GM23338 (cell line): Measurements from ENCODE around the gene OAS1. TPM values are rescaled to one million over a fixed set of nuclear protein-coding genes. Genes with fewer than 3 reads are reported as not detected.

ENCODE experiments used
- ATAC-seq: fragments of 200-7000 bp; cut with Tn5 transposase; 3 replicates; pipeline ENCODE4 v1.9.1; 2020
- DNase-seq: peaks from one replicate; pipeline ENCODE4 v3.0.0-alpha.2; 2015; ENCODE audit warnings: low spot score
- H2AFZ ChIP-seq: fragments of 200-600 bp; sonication (generic); 2 replicates; pipeline ENCODE4 v1.8.0; 2016; ENCODE audit warnings: antibody characterized with exemption, mild to moderate bottlenecking, moderate library complexity
- H3F3A ChIP-seq: fragments of 200-600 bp; sonication (generic); replicated peaks from 2 replicates; pipeline ENCODE4 v1.8.0; 2017; ENCODE audit warnings: antibody characterized with exemption, mixed run types, low read depth
- H3K27ac ChIP-seq: fragments of 200-600 bp; sonication (generic); 2 replicates; pipeline ENCODE4 v1.6.1; 2016; ENCODE audit warnings: low read depth
- H3K27me3 ChIP-seq: fragments of 200-600 bp; sonication (generic); 2 replicates; pipeline ENCODE4 v1.8.0; 2016; ENCODE audit warnings: mild to moderate bottlenecking, mixed run types, moderate library complexity; ENCODE audit not compliant: insufficient read depth
- H3K36me3 ChIP-seq: fragments of 200-600 bp; sonication (generic); 2 replicates; pipeline ENCODE4 v1.8.0; 2016; ENCODE audit warnings: mild to moderate bottlenecking; ENCODE audit not compliant: insufficient read depth
- H3K4me1 ChIP-seq: fragments of 200-600 bp; sonication (generic); 2 replicates; pipeline ENCODE4 v1.8.0; 2016; ENCODE audit warnings: mild to moderate bottlenecking, moderate library complexity; ENCODE audit not compliant: insufficient read depth
- H3K4me2 ChIP-seq: fragments of 200-600 bp; sonication (generic); 2 replicates; pipeline ENCODE4 v1.7.1; 2017; ENCODE audit warnings: mixed run types
- H3K4me3 ChIP-seq: fragments of 200-600 bp; sonication (generic); 2 replicates; pipeline ENCODE4 v1.6.1; 2016; ENCODE audit warnings: mixed run types
- H3K79me2 ChIP-seq: fragments of 200-600 bp; sonication (generic); replicated peaks from 2 replicates; pipeline ENCODE4 v1.8.0; 2017; ENCODE audit warnings: mild to moderate bottlenecking; ENCODE audit not compliant: insufficient read depth
- H3K9me2 ChIP-seq: fragments of 200-600 bp; sonication (generic); 2 replicates; pipeline ENCODE4 v1.8.0; 2017; ENCODE audit not compliant: insufficient read depth
- H4K20me1 ChIP-seq: fragments of 200-600 bp; sonication (generic); replicated peaks from 2 replicates; pipeline ENCODE4 v1.8.0; 2017; ENCODE audit warnings: mild to moderate bottlenecking; ENCODE audit not compliant: insufficient read depth
- H3K27ac Mint-ChIP-seq: 2 replicates; pipeline ENCODE4 v1.8.0; 2020; ENCODE audit warnings: inconsistent platforms, mild to moderate bottlenecking, moderate library complexity, mixed read lengths
- H3K27me3 Mint-ChIP-seq: 3 replicates; pipeline ENCODE4 v1.8.0; 2022; ENCODE audit warnings: low read depth, mild to moderate bottlenecking, moderate library complexity, mixed read lengths, inconsistent platforms; ENCODE audit not compliant: insufficient read depth, poor library complexity
- H3K36me3 Mint-ChIP-seq: 3 replicates; pipeline ENCODE4 v1.8.0; 2021; ENCODE audit warnings: low read depth, mild to moderate bottlenecking, inconsistent platforms, moderate library complexity, mixed read lengths
- H3K4me1 Mint-ChIP-seq: 3 replicates; pipeline ENCODE4 v1.8.0; 2020; ENCODE audit warnings: mild to moderate bottlenecking, inconsistent platforms, mixed read lengths
- H3K4me3 Mint-ChIP-seq: 3 replicates; pipeline ENCODE4 v1.8.0; 2021; ENCODE audit warnings: moderate library complexity, mild to moderate bottlenecking, inconsistent platforms, mixed read lengths
- H3K9me3 Mint-ChIP-seq: 3 replicates; pipeline ENCODE4 v1.8.0; 2020; ENCODE audit warnings: moderate library complexity, mild to moderate bottlenecking, inconsistent platforms, mixed read lengths
- CREB1 ChIP-seq: fragments of 250-450 bp; sonication (Bioruptor Pico); IDR thresholded peaks from 2 replicates; pipeline ENCODE4 v1.5.0; 2020; ENCODE audit warnings: low read depth, mild to moderate bottlenecking, moderate library complexity
- CTCF ChIP-seq, 2 experiments: fragments of 200-600 bp in 1 of 2; sonication (generic) in 1 of 2; conservative IDR thresholded peaks; 2 replicates each; pipeline versions ENCODE4 v1.5.1 to v1.6.1; 2016 to 2017; ENCODE audit warnings: antibody characterized with exemption in 2 of 2, low read depth in 2 of 2, mild to moderate bottlenecking in 2 of 2, moderate library complexity in 1 of 2
- ETS1 ChIP-seq: IDR thresholded peaks from 2 replicates; pipeline ENCODE4 v1.6.1; 2016; ENCODE audit warnings: antibody characterized with exemption
- EZH2 ChIP-seq: fragments of 200-600 bp; sonication (generic); IDR thresholded peaks from one replicate; pipeline ENCODE4 v1.8.0; 2017; ENCODE audit warnings: antibody characterized with exemption, mild to moderate bottlenecking, low read depth; ENCODE audit not compliant: unreplicated experiment
- JUNB ChIP-seq: IDR thresholded peaks from one replicate; pipeline ENCODE4 v1.6.1; 2016; ENCODE audit warnings: antibody characterized with exemption; ENCODE audit not compliant: unreplicated experiment
- NANOG ChIP-seq: IDR thresholded peaks from 2 replicates; pipeline ENCODE4 v1.6.1; 2016; ENCODE audit warnings: antibody characterized with exemption, borderline replicate concordance
- POLR2AphosphoS5 ChIP-seq: IDR thresholded peaks from 2 replicates; pipeline ENCODE4 v1.6.1; 2016; ENCODE audit warnings: antibody characterized with exemption, low read depth
- STAT1 ChIP-seq: IDR thresholded peaks from one replicate; pipeline ENCODE4 v1.6.1; 2016; ENCODE audit warnings: antibody characterized with exemption; ENCODE audit not compliant: unreplicated experiment
- ZNF114 ChIP-seq: fragments of 250-450 bp; sonication (Bioruptor Pico); IDR thresholded peaks from 2 replicates; pipeline ENCODE4 v1.5.0; 2020; ENCODE audit warnings: mild to moderate bottlenecking, moderate library complexity
- ZNF331 ChIP-seq: fragments of 250-450 bp; sonication (Bioruptor Pico); IDR thresholded peaks from 2 replicates; pipeline ENCODE4 v1.5.0; 2020; ENCODE audit warnings: low read depth, mild to moderate bottlenecking, moderate library complexity
- ZNF462 ChIP-seq: fragments of 250-450 bp; sonication (Bioruptor Pico); IDR thresholded peaks from 2 replicates; pipeline ENCODE4 v1.5.0; 2020; ENCODE audit warnings: mild to moderate bottlenecking, moderate library complexity
- polyA plus RNA-seq: library from polyadenylated mRNA; unstranded; fragments of >200 nt; fragmentation: Nextera tagmentation; extraction: Ambion mirVana; gene quantifications from 2 replicates; pipeline ENCODE4 v1.2.1, GENCODE V29; 2016
- total RNA-seq: library from RNA; depleted of rRNA; stranded (reverse); fragments of >200 nt; shearing (Covaris generic); gene quantifications from 2 replicates; pipeline ENCODE4 v1.2.3, GENCODE V29; 2014

Gene OAS1
- total and polyA plus RNA-seq, 2 experiments from 2014 or later = not detected

GRCh38 chr12:112860181-112860580, 46.6 kb upstream of the OAS1 start:
- H3K4me1 Mint-ChIP-seq = peaks cover 5% of the 10 kb centered on the region
- peaks cover 2% of the 10 kb centered on the region; the same call in 1 of the 2 replicates for H3K4me1 ChIP-seq
- H4K20me1 ChIP-seq = no peaks in the 10 kb centered on the region
- no peak overlapping the region for H3K4me3 ChIP-seq
- H3K79me2 ChIP-seq = no peaks in the 10 kb centered on the region
- no peaks in the 10 kb centered on the region for H3K9me2 ChIP-seq
- no peak for TF ChIP-seq STAT1
- peak overlapping the region; percentile 23; the same call in 1 of the 2 replicates for H2AFZ ChIP-seq
- no peaks in the 10 kb centered on the region for H3K36me3 ChIP-seq
- no peak overlapping the region for H3K27ac Mint-ChIP-seq
- no peaks in the 10 kb centered on the region for H3K27me3 Mint-ChIP-seq
- no peaks in the 10 kb centered on the region for H3K27me3 ChIP-seq
- H3K27ac ChIP-seq = no peak overlapping the region
- ATAC-seq (no peak), DNase-seq (no peak)
- H3K36me3 Mint-ChIP-seq = no peaks in the 10 kb centered on the region
- H3F3A ChIP-seq = no peaks in the 10 kb centered on the region
- no peak overlapping the region for H3K4me3 Mint-ChIP-seq
- H3K4me2 ChIP-seq = no peak overlapping the region
- no peaks in the 10 kb centered on the region for H3K9me3 Mint-ChIP-seq

GRCh38 chr12:112861284-112861683, 45.5 kb upstream of the OAS1 start:
- Histone ChIP-seq H4K20me1 (no peaks in the 10 kb centered on the region), H3K4me3 (no peak overlapping the region), H3K27me3 (no peaks in the 10 kb centered on the region), H3K4me1 (no peaks in the 10 kb centered on the region), H3K36me3 (no peaks in the 10 kb centered on the region), H2AFZ (no peak overlapping the region), H3K27ac (no peak overlapping the region), H3K79me2 (no peaks in the 10 kb centered on the region), H3K4me2 (no peak overlapping the region), H3F3A (no peaks in the 10 kb centered on the region), H3K9me2 (no peaks in the 10 kb centered on the region)
- Mint-ChIP-seq H3K9me3 (no peaks in the 10 kb centered on the region), H3K27me3 (no peaks in the 10 kb centered on the region), H3K4me3 (no peak overlapping the region), H3K4me1 (no peaks in the 10 kb centered on the region), H3K27ac (no peak overlapping the region), H3K36me3 (no peaks in the 10 kb centered on the region)
- ATAC-seq (no peak), DNase-seq (no peak)
- TF ChIP-seq NANOG (no peak), JUNB (no peak), ZNF114 (CRISPR knock-in tag) (no peak), ZNF462 (no peak), EZH2 (no peak), CTCF (conservative IDR thresholded peaks at IDR 0.05; ENCODE audit: low read depth in 2 of 2) (no peak), POLR2AphosphoS5 (no peak), ETS1 (no peak), CREB1 (CRISPR knock-in tag) (no peak), ZNF331 (CRISPR knock-in tag) (no peak), STAT1 (no peak)
